H1 (cell line): ENCODE measurements around the gene CAGE1. TPM values are rescaled to one million over a fixed set of nuclear protein-coding genes. Genes with fewer than 3 reads are reported as not detected.

Experiments used
- CTCF ChIA-PET: fragments of 300-600 bp; sonication (Branson Sonifier 250); formaldehyde crosslinking; loops from one replicate; lab custom pipeline; 2021; ENCODE audit not compliant: partially characterized antibody; lab: Charles Lee
- POLR2A ChIA-PET: fragments of 300-600 bp; sonication (Branson Sonifier 250); formaldehyde crosslinking; loops from one replicate; lab custom pipeline; 2021; ENCODE audit warnings: inconsistent platforms; ENCODE audit not compliant: partially characterized antibody; lab: Charles Lee
- DNase-seq, 2 experiments: peaks; one replicate each; pipeline versions ENCODE4 v3.0.0 to v3.0.0-alpha.2; 2010 to 2022; ENCODE audit warnings: low spot score in 2 of 2, low read depth in 1 of 2, mixed read lengths in 1 of 2
- FAIRE-seq: peaks from 2 replicates; lab custom pipeline; 2011; peaks lifted over from hg19 to GRCh38; lab: Jason Lieb, UNC
- H2AFZ ChIP-seq: 2 replicates; pipeline ENCODE4 v1.8.1; 2012; ENCODE audit warnings: low read length, inconsistent platforms
- H2AK5ac ChIP-seq: 2 replicates; pipeline ENCODE4 v1.6.1; 2013; ENCODE audit warnings: low read depth, low read length
- H2BK120ac ChIP-seq: replicated peaks from 2 replicates; pipeline ENCODE3; 2013; ENCODE audit warnings: low read depth, low read length, inconsistent platforms
- H2BK12ac ChIP-seq: 2 replicates; pipeline ENCODE4 v1.6.1; 2013; ENCODE audit warnings: low read depth, low read length
- H2BK15ac ChIP-seq: 2 replicates; pipeline ENCODE4 v1.6.1; 2013; ENCODE audit warnings: low read length
- H2BK20ac ChIP-seq: 2 replicates; pipeline ENCODE4 v1.6.1; 2013; ENCODE audit warnings: low read length
- H2BK5ac ChIP-seq: 2 replicates; pipeline ENCODE4 v1.6.1; 2013; ENCODE audit warnings: low read depth, low read length
- H3K14ac ChIP-seq: 2 replicates; pipeline ENCODE4 v1.6.1; 2013; ENCODE audit warnings: inconsistent platforms; ENCODE audit not compliant: insufficient read length
- H3K18ac ChIP-seq: 2 replicates; pipeline ENCODE4 v1.6.1; 2013; ENCODE audit warnings: low read length; ENCODE audit errors: extremely low read depth
- H3K23ac ChIP-seq: 2 replicates; pipeline ENCODE4 v1.6.1; 2013; ENCODE audit warnings: inconsistent platforms; ENCODE audit not compliant: insufficient read length
- H3K23me2 ChIP-seq: 2 replicates; pipeline ENCODE4 v1.6.1; 2013; ENCODE audit warnings: low read depth, low read length
- H3K27ac ChIP-seq: 2 replicates; pipeline ENCODE4 v1.6.1; 2011; ENCODE audit warnings: low read depth, low read length, inconsistent platforms
- H3K27me3 ChIP-seq, 4 experiments: replicated peaks in 1 of 4; 1 replicate in 1 of 4; 2 replicates in 3 of 4; pipeline versions ENCODE4 v1.6.1 to v1.8.1; 2011 to 2013; ENCODE audit warnings: low read length in 3 of 4, mild to moderate bottlenecking in 3 of 4, inconsistent platforms in 2 of 4, mixed read lengths in 2 of 4, moderate library complexity in 1 of 4; ENCODE audit not compliant: control insufficient read depth in 3 of 4, insufficient read depth in 3 of 4; ENCODE audit errors: extremely low read depth in 1 of 4
- H3K36me3 ChIP-seq, 4 experiments: 2 replicates each; pipeline versions ENCODE4 v1.6.1 to v1.8.1; 2011 to 2013; ENCODE audit warnings: mild to moderate bottlenecking in 4 of 4, low read length in 3 of 4, moderate library complexity in 2 of 4, control low read depth in 1 of 4, inconsistent platforms in 1 of 4; ENCODE audit not compliant: insufficient read depth in 4 of 4, control insufficient read depth in 2 of 4
- H3K4ac ChIP-seq: replicated peaks from 2 replicates; pipeline ENCODE3; 2013; ENCODE audit warnings: low read length, low read depth, mixed read lengths, inconsistent platforms; ENCODE audit not compliant: insufficient read length
- H3K4me1 ChIP-seq, 4 experiments: replicated peaks in 1 of 4; 1 replicate in 1 of 4; 2 replicates in 3 of 4; pipeline versions ENCODE4 v1.6.1 to v1.8.1; 2011 to 2013; ENCODE audit warnings: low read length in 3 of 4, inconsistent platforms in 2 of 4, mixed read lengths in 1 of 4; ENCODE audit not compliant: insufficient read depth in 4 of 4, control insufficient read depth in 3 of 4
- H3K4me2 ChIP-seq, 2 experiments: 2 replicates each; pipeline versions ENCODE4 v1.6.1 to v1.8.1; 2011 to 2013; ENCODE audit warnings: low read depth in 2 of 2, low read length in 2 of 2, control low read depth in 1 of 2, inconsistent platforms in 1 of 2, mild to moderate bottlenecking in 1 of 2; ENCODE audit not compliant: insufficient read depth in 1 of 2
- H3K4me3 ChIP-seq, 4 experiments: fragments of 200-600, 300-600 bp in 1 of 4; sonication (generic), shearing (Covaris generic), sonication (Bioruptor Twin) in 1 of 4; 2 replicates each; pipeline versions ENCODE4 v1.5.1 to v1.8.1; 2011 to 2016; ENCODE audit warnings: low read length in 4 of 4, low read depth in 3 of 4, control low read depth in 2 of 4, inconsistent platforms in 2 of 4, mild to moderate bottlenecking in 2 of 4, mixed read lengths in 1 of 4, moderate library complexity in 1 of 4; ENCODE audit not compliant: insufficient read depth in 2 of 4; ENCODE audit errors: extremely low read depth in 1 of 4
- H3K56ac ChIP-seq: replicated peaks from 2 replicates; pipeline ENCODE3; 2013; ENCODE audit warnings: low read depth, mild to moderate bottlenecking, mixed read lengths, low read length, inconsistent platforms; ENCODE audit not compliant: insufficient read length
- H3K79me1 ChIP-seq: 2 replicates; pipeline ENCODE4 v1.6.1; 2013; ENCODE audit warnings: low read depth, low read length, control low read depth
- H3K79me2 ChIP-seq, 2 experiments: 2 replicates each; pipeline versions ENCODE4 v1.6.1 to v1.8.1; 2012 to 2013; ENCODE audit warnings: low read length in 2 of 2, mild to moderate bottlenecking in 2 of 2, inconsistent platforms in 1 of 2; ENCODE audit not compliant: insufficient read depth in 2 of 2, control insufficient read depth in 1 of 2
- H3K9ac ChIP-seq, 4 experiments: replicated peaks in 1 of 4; 1 replicate in 1 of 4; 2 replicates in 3 of 4; pipeline versions ENCODE4 v1.6.1 to v1.8.1; 2011 to 2013; ENCODE audit warnings: low read depth in 3 of 4, low read length in 3 of 4, control low read depth in 2 of 4, mild to moderate bottlenecking in 2 of 4, moderate library complexity in 2 of 4, inconsistent platforms in 1 of 4; ENCODE audit errors: extremely low read depth in 1 of 4
- H3K9me3 ChIP-seq, 2 experiments: 2 replicates each; pipeline versions ENCODE4 v1.6.1 to v1.8.1; 2012 to 2013; ENCODE audit warnings: mild to moderate bottlenecking in 2 of 2, moderate library complexity in 2 of 2, control low read depth in 1 of 2, inconsistent platforms in 1 of 2, low read depth in 1 of 2, low read length in 1 of 2, mixed read lengths in 1 of 2; ENCODE audit not compliant: insufficient read depth in 2 of 2
- H4K20me1 ChIP-seq, 2 experiments: replicated peaks in 1 of 2; 2 replicates each; pipeline versions ENCODE3 to v1.8.1; 2011 to 2013; ENCODE audit warnings: inconsistent platforms in 2 of 2, low read length in 2 of 2, mild to moderate bottlenecking in 1 of 2; ENCODE audit not compliant: insufficient read depth in 2 of 2, control insufficient read depth in 1 of 2
- H4K5ac ChIP-seq: 2 replicates; pipeline ENCODE4 v1.6.1; 2013; ENCODE audit warnings: low read length, low read depth, mixed read lengths, inconsistent platforms; ENCODE audit not compliant: insufficient read length
- H4K8ac ChIP-seq: 2 replicates; pipeline ENCODE4 v1.8.0; 2013; ENCODE audit warnings: mild to moderate bottlenecking, moderate library complexity, low read length, inconsistent platforms; ENCODE audit not compliant: insufficient read depth; ENCODE audit errors: extremely low read depth
- H4K91ac ChIP-seq: replicated peaks from 2 replicates; pipeline ENCODE3; 2013; ENCODE audit warnings: low read length, mixed read lengths, inconsistent platforms; ENCODE audit not compliant: insufficient read length
- EZH2 ChIP-seq: fragments of 200-600 bp; sonication (generic); IDR thresholded peaks from 2 replicates; pipeline ENCODE4 v1.7.1; 2012; ENCODE audit warnings: low read depth, mild to moderate bottlenecking, moderate library complexity, low read length, inconsistent platforms; ENCODE audit not compliant: severe bottlenecking
- JUND ChIP-seq: IDR thresholded peaks from 2 replicates; pipeline ENCODE4 v1.6.1; 2011; ENCODE audit warnings: mild to moderate bottlenecking, improper control_type of control experiment, low read length
- KDM1A ChIP-seq: fragments of 200-600, 300-600 bp; sonication (generic); IDR thresholded peaks from 2 replicates; pipeline ENCODE4 v1.7.1; 2016; ENCODE audit warnings: mild to moderate bottlenecking, low read length, borderline replicate concordance
- SP4 ChIP-seq: IDR thresholded peaks from 2 replicates; pipeline ENCODE4 v1.6.1; 2012; ENCODE audit warnings: low read length, inconsistent platforms
- SUZ12 ChIP-seq: fragments of 200-600 bp; sonication (generic); IDR thresholded peaks from 2 replicates; pipeline ENCODE4 v1.6.1; 2012; ENCODE audit warnings: mild to moderate bottlenecking, inconsistent platforms, low read length, moderate library complexity, mixed read lengths
- TBP ChIP-seq: IDR thresholded peaks from 2 replicates; pipeline ENCODE4 v1.6.1; 2011; ENCODE audit warnings: low read depth, low read length, improper control_type of control experiment
- TCF12 ChIP-seq: IDR thresholded peaks from 2 replicates; pipeline ENCODE4 v1.6.1; 2011; ENCODE audit warnings: low read depth, mild to moderate bottlenecking, low read length
- WGBS, 2 experiments: shearing (Covaris generic) in 1 of 2; methylation state at CpG; one replicate each; pipeline versions ENCODE4 v1.1.6 to v1.1.7; 2013 to 2015; ENCODE audit warnings: low lambda C conversion rate in 2 of 2, mixed read lengths in 2 of 2, inconsistent platforms in 1 of 2, low coverage in 1 of 2, missing lambda C conversion rate in 1 of 2; ENCODE audit not compliant: insufficient replicate concordance in 2 of 2, insufficient coverage in 1 of 2, insufficient read length in 1 of 2; ENCODE audit errors: extremely low coverage in 1 of 2, missing lambda C conversion rate in 1 of 2; 5-methylcytosine and 5-hydroxymethylcytosine counted together
- polyA plus RNA-seq, 7 experiments: library from polyadenylated mRNA; depleted of rRNA in 3 of 7; stranded (reverse) in 5 of 7; unstranded in 2 of 7; fragments of >200 nt in 5 of 7; fragments of 200-250 nt in 2 of 7; gene quantifications; 1 replicate in 5 of 7; 2 replicates in 1 of 7; 4 replicates in 1 of 7; pipeline versions ENCODE4 v1.2.1 to v1.2.3, GENCODE V29; 2011 to 2013; ENCODE audit warnings: missing spikeins in 2 of 7, mixed read lengths in 2 of 7
- total RNA-seq: library from RNA; stranded (reverse); fragmentation: NEBNext Ultra II Directional; extraction: Animal tissue kit (Norgen Biotek cat#: 25700); gene quantifications from 2 replicates; pipeline ENCODE4 v1.2.1, GENCODE V29; 2021

CAGE1 gene
- total and polyA plus RNA-seq, 2 of the 8 experiments (the other 6 are each of a cell fraction or from before 2014, with no cell fraction given), result 0.09 TPM; not detected in 1

GRCh38 chr6:7290079-7290478 is 99.5 kb downstream of the CAGE1 start:
- Histone ChIP-seq H3K36me3 (peaks cover 2 to 75% (median 22%) of the 10 kb centered on the region in 4 experiments; a peak in 6 of 8 replicates), H3K23ac (no peak overlapping the region)
- WGBS, 2 experiments, result 81% methylated on average over 1 of the region's 1 CpG; no CpG with 5 or more reads in 1 of the 2 experiments

More at GRCh38 chr6:7290079-7290478, 99.5 kb downstream of the CAGE1 start:
- no peak overlapping the region for H3K56ac ChIP-seq
- no peak overlapping the region for H2BK12ac ChIP-seq
- H3K9ac ChIP-seq, result no peak overlapping the region
- H2BK15ac ChIP-seq, result no peak overlapping the region
- H4K20me1 ChIP-seq, result peaks cover 0 to 2% of the 10 kb centered on the region in 2 experiments
- H2AFZ ChIP-seq, result no peak overlapping the region
- no peak overlapping the region for H2BK120ac ChIP-seq
- H2BK20ac ChIP-seq, result no peak overlapping the region
- TF ChIP-seq SUZ12 (no peak), JUND (no peak), KDM1A (no peak), EZH2 (no peak), TCF12 (no peak), TBP (no peak), SP4 (no peak)
- H3K4me2 ChIP-seq, result no peak overlapping the region
- no peaks in the 10 kb centered on the region for H3K4me1 ChIP-seq
- no peaks in the 10 kb centered on the region; the same call in 1 of the 2 replicates for H3K79me1 ChIP-seq
- H3K4ac ChIP-seq, result no peak overlapping the region
- H3K27me3 ChIP-seq, result no peaks in the 10 kb centered on the region
- no peak for FAIRE-seq
- H3K4me3 ChIP-seq, result no peak overlapping the region
- CTCF ChIA-PET, result interaction anchor here (1.0 kb wide), 1 partner anchor 325 kb away, joined by 3 read pairs; no protein-coding TSS in a partner anchor
- H4K5ac ChIP-seq, result no peak overlapping the region
- H3K18ac ChIP-seq, result no peak overlapping the region
- H3K27ac ChIP-seq, result no peak overlapping the region
- POLR2A ChIA-PET, result no interaction called here
- no peak overlapping the region for H3K14ac ChIP-seq
- H2BK5ac ChIP-seq, result no peak overlapping the region
- no peak overlapping the region for H4K91ac ChIP-seq
- no peaks in the 10 kb centered on the region for H3K79me2 ChIP-seq
- H3K23me2 ChIP-seq, result no peaks in the 10 kb centered on the region
- H3K9me3 ChIP-seq, result no peaks in the 10 kb centered on the region
- no peak for DNase-seq
- no peak overlapping the region for H2AK5ac ChIP-seq
- H4K8ac ChIP-seq, result no peak overlapping the region
